Hematopoietic multipotent progenitor cell treated with erythropoietin and hydrocortisone succinate and interleukin-3 and kit ligand, for 17 days (in vitro differentiated cells): Measurements from ENCODE around the gene FMOD.

Source experiments
- DNase-seq: peaks from one replicate; pipeline ENCODE4 v3.0.0-alpha.2; 2015; ENCODE audit warnings: low spot score

Gene FMOD

GRCh38 chr1:203351037-203351625, at the start of gene FMOD:
TSS of gene FMOD (minus strand) at chr1:203351122. CDS start at chr1:203348270, 2,852 bp downstream.
- no peak for DNase-seq

- no peak for DNase-seq
Observed at GRCh38 chr1:203396595-203397194, 45.8 kb upstream of the FMOD start.

GRCh38 chr1:203395751-203396150, 44.8 kb upstream of the FMOD start:
- no peak for DNase-seq

- no peak for DNase-seq
Observed at GRCh38 chr1:203390298-203390697, 39.4 kb upstream of the FMOD start.

- DNase-seq = no peak
Observed at GRCh38 chr1:203388683-203389082, 37.8 kb upstream of the FMOD start.

GRCh38 chr1:203382026-203382425, 31.1 kb upstream of the FMOD start:
- no peak for DNase-seq

- DNase-seq = no peak
Observed at GRCh38 chr1:203381151-203381751, 30.3 kb upstream of the FMOD start.

GRCh38 chr1:203380420-203381150, 29.7 kb upstream of the FMOD start:
- DNase-seq = no peak

GRCh38 chr1:203379825-203380224, 28.9 kb upstream of the FMOD start:
- DNase-seq = no peak

GRCh38 chr1:203378556-203379245, 27.8 kb upstream of the FMOD start:
- no peak for DNase-seq

GRCh38 chr1:203373991-203374390, 23.1 kb upstream of the FMOD start:
- no peak for DNase-seq

GRCh38 chr1:203373002-203373401, 22.1 kb upstream of the FMOD start:
- no peak for DNase-seq

GRCh38 chr1:203371288-203371687, 20.4 kb upstream of the FMOD start:
- no peak for DNase-seq

GRCh38 chr1:203369666-203370065, 18.7 kb upstream of the FMOD start:
- no peak for DNase-seq

- DNase-seq = no peak
Observed at GRCh38 chr1:203368624-203369451, 17.9 kb upstream of the FMOD start.

GRCh38 chr1:203367057-203367456, 16.1 kb upstream of the FMOD start:
- DNase-seq = no peak

- no peak for DNase-seq
Observed at GRCh38 chr1:203366476-203366875, 15.6 kb upstream of the FMOD start.

- DNase-seq = no peak
Observed at GRCh38 chr1:203364806-203365205, 13.9 kb upstream of the FMOD start.

- no peak for DNase-seq
Observed at GRCh38 chr1:203364094-203364801, 13.3 kb upstream of the FMOD start.

GRCh38 chr1:203362720-203363025, 11.8 kb upstream of the FMOD start:
- no peak for DNase-seq
